ENCODE data around the gene NEAT1.
"Not testable (repeated sequence)": the region's sequence is repeated elsewhere in the genome, so short reads cannot be mapped to it uniquely, and the experiment has no call there.

The NEAT1 gene

GRCh38 chr11:65456418-65456817, 33.8 kb downstream of the NEAT1 start:
- no peak for DNase-seq
- in situ Hi-C loops (cut with HindIII; ENCODE audit: low pct_ligation_motif_present, low pct_unique_long_range_greater_than_20kb, low sequenced_read_pairs), result no loop called here

- in situ Hi-C loops (cut with HindIII; ENCODE audit: low pct_ligation_motif_present, low pct_unique_long_range_greater_than_20kb, low sequenced_read_pairs), result no loop called here
- DNase-seq, result no peak
Observed at GRCh38 chr11:65459552-65459951, 37.0 kb downstream of the NEAT1 start.

- in situ Hi-C loops (cut with HindIII; ENCODE audit: low pct_ligation_motif_present, low pct_unique_long_range_greater_than_20kb, low sequenced_read_pairs); DNase-seq: not testable (repeated sequence)
Observed at GRCh38 chr11:65465471-65465870, 42.9 kb downstream of the NEAT1 start.

- DNase-seq; in situ Hi-C loops (cut with HindIII; ENCODE audit: low pct_ligation_motif_present, low pct_unique_long_range_greater_than_20kb, low sequenced_read_pairs): not testable (repeated sequence)
Observed at GRCh38 chr11:65467306-65467705, 44.7 kb downstream of the NEAT1 start.

GRCh38 chr11:65468874-65469333, 46.3 kb downstream of the NEAT1 start:
- DNase-seq, result peak; percentile 32
- in situ Hi-C loops (cut with HindIII; ENCODE audit: low pct_ligation_motif_present, low pct_unique_long_range_greater_than_20kb, low sequenced_read_pairs), result no loop called here

GRCh38 chr11:65470433-65471049, 47.9 kb downstream of the NEAT1 start:
- in situ Hi-C loops (cut with HindIII; ENCODE audit: low pct_ligation_motif_present, low pct_unique_long_range_greater_than_20kb, low sequenced_read_pairs), result no loop called here

GRCh38 chr11:65471447-65471891, 48.9 kb downstream of the NEAT1 start:
- DNase-seq, result peak; percentile 81

More at GRCh38 chr11:65470433-65471049, 47.9 kb downstream of the NEAT1 start:
- DNase-seq, result no peak

GRCh38 chr11:65472588-65473277, 50.1 kb downstream of the NEAT1 start:
- DNase-seq; in situ Hi-C loops (cut with HindIII; ENCODE audit: low pct_ligation_motif_present, low pct_unique_long_range_greater_than_20kb, low sequenced_read_pairs): not testable (repeated sequence)

More at GRCh38 chr11:65471447-65471891, 48.9 kb downstream of the NEAT1 start:
- in situ Hi-C loops (cut with HindIII; ENCODE audit: low pct_ligation_motif_present, low pct_unique_long_range_greater_than_20kb, low sequenced_read_pairs), result no loop called here

- DNase-seq, result no peak
- in situ Hi-C loops (cut with HindIII; ENCODE audit: low pct_ligation_motif_present, low pct_unique_long_range_greater_than_20kb, low sequenced_read_pairs), result no loop called here
Observed at GRCh38 chr11:65473278-65473860, 50.8 kb downstream of the NEAT1 start.

- DNase-seq, result no peak
- in situ Hi-C loops (cut with HindIII; ENCODE audit: low pct_ligation_motif_present, low pct_unique_long_range_greater_than_20kb, low sequenced_read_pairs), result no loop called here
Observed at GRCh38 chr11:65474864-65475263, 52.3 kb downstream of the NEAT1 start.

GRCh38 chr11:65476632-65477148, 54.1 kb downstream of the NEAT1 start:
- in situ Hi-C loops (cut with HindIII; ENCODE audit: low pct_ligation_motif_present, low pct_unique_long_range_greater_than_20kb, low sequenced_read_pairs), result no loop called here
- DNase-seq, result no peak

GRCh38 chr11:65477149-65477965, 54.8 kb downstream of the NEAT1 start:
- in situ Hi-C loops (cut with HindIII; ENCODE audit: low pct_ligation_motif_present, low pct_unique_long_range_greater_than_20kb, low sequenced_read_pairs), result no loop called here
- peak; percentile 91 for DNase-seq

- peak; percentile 19 for DNase-seq
- in situ Hi-C loops (cut with HindIII; ENCODE audit: low pct_ligation_motif_present, low pct_unique_long_range_greater_than_20kb, low sequenced_read_pairs), result no loop called here
Observed at GRCh38 chr11:65478388-65479183, 56.0 kb downstream of the NEAT1 start.

GRCh38 chr11:65479184-65480145, 56.9 kb downstream of the NEAT1 start:
- in situ Hi-C loops (cut with HindIII; ENCODE audit: low pct_ligation_motif_present, low pct_unique_long_range_greater_than_20kb, low sequenced_read_pairs), result no loop called here

GRCh38 chr11:65482306-65482850, 59.8 kb downstream of the NEAT1 start:
- DNase-seq, result no peak
- in situ Hi-C loops (cut with HindIII; ENCODE audit: low pct_ligation_motif_present, low pct_unique_long_range_greater_than_20kb, low sequenced_read_pairs), result no loop called here

More at GRCh38 chr11:65479184-65480145, 56.9 kb downstream of the NEAT1 start:
- DNase-seq, result peak; percentile 78

GRCh38 chr11:65485920-65486219, 63.3 kb downstream of the NEAT1 start:
- no peak for DNase-seq
- in situ Hi-C loops (cut with HindIII; ENCODE audit: low pct_ligation_motif_present, low pct_unique_long_range_greater_than_20kb, low sequenced_read_pairs), result no loop called here
